ENCODE results near the gene OTOR. TPM values are rescaled to one million over a fixed set of nuclear protein-coding genes. Genes with fewer than 3 reads are reported as not detected.

OTOR gene
- total and polyA plus RNA-seq, 2 donors from 2014 or later, result not detected

GRCh38 chr20:16744178-16744807 lies 3.9 kb upstream of the OTOR start:
- H3K27ac ChIP-seq (ENCODE audit: low read depth in 2 of 2, low read length in 2 of 2), result no peak overlapping the region
- H3K9me3 ChIP-seq (ENCODE audit: control insufficient read depth in 2 of 3, insufficient read depth in 1 of 3, low read length in 3 of 3), result no peaks in the 10 kb centered on the region
- H3K27me3 ChIP-seq (ENCODE audit: control insufficient read depth, insufficient read depth, low read length), result no peaks in the 10 kb centered on the region
- DNase-seq (no peak), FAIRE-seq (no peak)
- no peak for TF ChIP-seq CTCF (IDR thresholded peaks at IDR 0.05; ENCODE audit: borderline replicate concordance, extremely low read depth, insufficient read depth)
- H3K9ac ChIP-seq (ENCODE audit: low read length in 3 of 3), result no peak overlapping the region
- intact Hi-C loops (cut with DNase I), result no loop called here
- H3K36me3 ChIP-seq (ENCODE audit: control insufficient read depth in 2 of 3, insufficient read depth in 3 of 3, low read length in 3 of 3), result peaks cover 3 to 13% (median 3%) of the 10 kb centered on the region in 3 donors
- no peaks in the 10 kb centered on the region for H3K4me1 ChIP-seq (ENCODE audit: control insufficient read depth in 2 of 3, insufficient read depth in 2 of 3, low read depth in 1 of 3, low read length in 3 of 3)
- no peak overlapping the region for H3K4me3 ChIP-seq (ENCODE audit: low read length in 3 of 3)

- FAIRE-seq (no peak), DNase-seq (no peak)
- no peak for TF ChIP-seq CTCF (IDR thresholded peaks at IDR 0.05; ENCODE audit: borderline replicate concordance, extremely low read depth, insufficient read depth)
Measured at GRCh38 chr20:16745204-16745603, 3.0 kb upstream of the OTOR start.

GRCh38 chr20:16747291-16747811 lies 807 bp upstream of the OTOR start:
- intact Hi-C loops (cut with DNase I), result no loop called here
- no peak overlapping the region for H3K9ac ChIP-seq (ENCODE audit: low read length in 3 of 3)
- H3K9me3 ChIP-seq (ENCODE audit: control insufficient read depth in 2 of 3, insufficient read depth in 1 of 3, low read length in 3 of 3), result no peaks in the 10 kb centered on the region
- no peak for TF ChIP-seq CTCF (IDR thresholded peaks at IDR 0.05; ENCODE audit: borderline replicate concordance, extremely low read depth, insufficient read depth)
- H3K4me3 ChIP-seq (ENCODE audit: low read length in 3 of 3), result no peak overlapping the region
- H3K36me3 ChIP-seq (ENCODE audit: control insufficient read depth in 2 of 3, insufficient read depth in 3 of 3, low read length in 3 of 3), result peaks cover 0 to 3% (median 0%) of the 10 kb centered on the region in 3 donors
- FAIRE-seq, result no peak
- H3K27me3 ChIP-seq (ENCODE audit: control insufficient read depth, insufficient read depth, low read length), result no peaks in the 10 kb centered on the region
- no peak overlapping the region for H3K27ac ChIP-seq (ENCODE audit: low read depth in 2 of 2, low read length in 2 of 2)
- DNase-seq, result no peak
- no peaks in the 10 kb centered on the region for H3K4me1 ChIP-seq (ENCODE audit: control insufficient read depth in 2 of 3, insufficient read depth in 2 of 3, low read depth in 1 of 3, low read length in 3 of 3)

More at GRCh38 chr20:16745204-16745603, 3.0 kb upstream of the OTOR start:
- no peak overlapping the region for H3K27ac ChIP-seq (ENCODE audit: low read depth in 2 of 2, low read length in 2 of 2)
- intact Hi-C loops (cut with DNase I), result no loop called here
- no peaks in the 10 kb centered on the region for H3K27me3 ChIP-seq (ENCODE audit: control insufficient read depth, insufficient read depth, low read length)
- H3K9ac ChIP-seq (ENCODE audit: low read length in 3 of 3), result no peak overlapping the region
- no peaks in the 10 kb centered on the region for H3K9me3 ChIP-seq (ENCODE audit: control insufficient read depth in 2 of 3, insufficient read depth in 1 of 3, low read length in 3 of 3)
- no peaks in the 10 kb centered on the region for H3K4me1 ChIP-seq (ENCODE audit: control insufficient read depth in 2 of 3, insufficient read depth in 2 of 3, low read depth in 1 of 3, low read length in 3 of 3)
- no peak overlapping the region for H3K4me3 ChIP-seq (ENCODE audit: low read length in 3 of 3)
- H3K36me3 ChIP-seq (ENCODE audit: control insufficient read depth in 2 of 3, insufficient read depth in 3 of 3, low read length in 3 of 3), result peaks cover 0 to 6% (median 3%) of the 10 kb centered on the region in 3 donors
